H1 (cell line): ENCODE measurements around the gene FBXL16. TPM values are rescaled to one million over a fixed set of nuclear protein-coding genes. Genes with fewer than 3 reads are reported as not detected.

Experiments used
- CTCF ChIA-PET: fragments of 300-600 bp; sonication (Branson Sonifier 250); formaldehyde crosslinking; loops from one replicate; lab custom pipeline; 2021; ENCODE audit not compliant: partially characterized antibody; lab: Charles Lee
- POLR2A ChIA-PET: fragments of 300-600 bp; sonication (Branson Sonifier 250); formaldehyde crosslinking; loops from one replicate; lab custom pipeline; 2021; ENCODE audit warnings: inconsistent platforms; ENCODE audit not compliant: partially characterized antibody; lab: Charles Lee
- DNase-seq, 2 experiments: peaks; one replicate each; pipeline versions ENCODE4 v3.0.0 to v3.0.0-alpha.2; 2010 to 2022; ENCODE audit warnings: low spot score in 2 of 2, low read depth in 1 of 2, mixed read lengths in 1 of 2
- FAIRE-seq: peaks from 2 replicates; lab custom pipeline; 2011; peaks lifted over from hg19 to GRCh38; lab: Jason Lieb, UNC
- H2AFZ ChIP-seq: 2 replicates; pipeline ENCODE4 v1.8.1; 2012; ENCODE audit warnings: low read length, inconsistent platforms
- H2AK5ac ChIP-seq: 2 replicates; pipeline ENCODE4 v1.6.1; 2013; ENCODE audit warnings: low read depth, low read length
- H2BK120ac ChIP-seq: replicated peaks from 2 replicates; pipeline ENCODE3; 2013; ENCODE audit warnings: low read depth, low read length, inconsistent platforms
- H2BK12ac ChIP-seq: 2 replicates; pipeline ENCODE4 v1.6.1; 2013; ENCODE audit warnings: low read depth, low read length
- H2BK15ac ChIP-seq: 2 replicates; pipeline ENCODE4 v1.6.1; 2013; ENCODE audit warnings: low read length
- H2BK20ac ChIP-seq: 2 replicates; pipeline ENCODE4 v1.6.1; 2013; ENCODE audit warnings: low read length
- H2BK5ac ChIP-seq: 2 replicates; pipeline ENCODE4 v1.6.1; 2013; ENCODE audit warnings: low read depth, low read length
- H3K14ac ChIP-seq: 2 replicates; pipeline ENCODE4 v1.6.1; 2013; ENCODE audit warnings: inconsistent platforms; ENCODE audit not compliant: insufficient read length
- H3K18ac ChIP-seq: 2 replicates; pipeline ENCODE4 v1.6.1; 2013; ENCODE audit warnings: low read length; ENCODE audit errors: extremely low read depth
- H3K23ac ChIP-seq: 2 replicates; pipeline ENCODE4 v1.6.1; 2013; ENCODE audit warnings: inconsistent platforms; ENCODE audit not compliant: insufficient read length
- H3K23me2 ChIP-seq: 2 replicates; pipeline ENCODE4 v1.6.1; 2013; ENCODE audit warnings: low read depth, low read length
- H3K27ac ChIP-seq: 2 replicates; pipeline ENCODE4 v1.6.1; 2011; ENCODE audit warnings: low read depth, low read length, inconsistent platforms
- H3K27me3 ChIP-seq, 4 experiments: replicated peaks in 1 of 4; 1 replicate in 1 of 4; 2 replicates in 3 of 4; pipeline versions ENCODE4 v1.6.1 to v1.8.1; 2011 to 2013; ENCODE audit warnings: low read length in 3 of 4, mild to moderate bottlenecking in 3 of 4, inconsistent platforms in 2 of 4, mixed read lengths in 2 of 4, moderate library complexity in 1 of 4; ENCODE audit not compliant: control insufficient read depth in 3 of 4, insufficient read depth in 3 of 4; ENCODE audit errors: extremely low read depth in 1 of 4
- H3K36me3 ChIP-seq, 4 experiments: 2 replicates each; pipeline versions ENCODE4 v1.6.1 to v1.8.1; 2011 to 2013; ENCODE audit warnings: mild to moderate bottlenecking in 4 of 4, low read length in 3 of 4, moderate library complexity in 2 of 4, control low read depth in 1 of 4, inconsistent platforms in 1 of 4; ENCODE audit not compliant: insufficient read depth in 4 of 4, control insufficient read depth in 2 of 4
- H3K4ac ChIP-seq: replicated peaks from 2 replicates; pipeline ENCODE3; 2013; ENCODE audit warnings: low read length, low read depth, mixed read lengths, inconsistent platforms; ENCODE audit not compliant: insufficient read length
- H3K4me1 ChIP-seq, 4 experiments: replicated peaks in 1 of 4; 1 replicate in 1 of 4; 2 replicates in 3 of 4; pipeline versions ENCODE4 v1.6.1 to v1.8.1; 2011 to 2013; ENCODE audit warnings: low read length in 3 of 4, inconsistent platforms in 2 of 4, mixed read lengths in 1 of 4; ENCODE audit not compliant: insufficient read depth in 4 of 4, control insufficient read depth in 3 of 4
- H3K4me2 ChIP-seq, 2 experiments: 2 replicates each; pipeline versions ENCODE4 v1.6.1 to v1.8.1; 2011 to 2013; ENCODE audit warnings: low read depth in 2 of 2, low read length in 2 of 2, control low read depth in 1 of 2, inconsistent platforms in 1 of 2, mild to moderate bottlenecking in 1 of 2; ENCODE audit not compliant: insufficient read depth in 1 of 2
- H3K4me3 ChIP-seq, 4 experiments: fragments of 200-600, 300-600 bp in 1 of 4; sonication (generic), shearing (Covaris generic), sonication (Bioruptor Twin) in 1 of 4; 2 replicates each; pipeline versions ENCODE4 v1.5.1 to v1.8.1; 2011 to 2016; ENCODE audit warnings: low read length in 4 of 4, low read depth in 3 of 4, control low read depth in 2 of 4, inconsistent platforms in 2 of 4, mild to moderate bottlenecking in 2 of 4, mixed read lengths in 1 of 4, moderate library complexity in 1 of 4; ENCODE audit not compliant: insufficient read depth in 2 of 4; ENCODE audit errors: extremely low read depth in 1 of 4
- H3K56ac ChIP-seq: replicated peaks from 2 replicates; pipeline ENCODE3; 2013; ENCODE audit warnings: low read depth, mild to moderate bottlenecking, mixed read lengths, low read length, inconsistent platforms; ENCODE audit not compliant: insufficient read length
- H3K79me1 ChIP-seq: 2 replicates; pipeline ENCODE4 v1.6.1; 2013; ENCODE audit warnings: low read depth, low read length, control low read depth
- H3K79me2 ChIP-seq, 2 experiments: 2 replicates each; pipeline versions ENCODE4 v1.6.1 to v1.8.1; 2012 to 2013; ENCODE audit warnings: low read length in 2 of 2, mild to moderate bottlenecking in 2 of 2, inconsistent platforms in 1 of 2; ENCODE audit not compliant: insufficient read depth in 2 of 2, control insufficient read depth in 1 of 2
- H3K9ac ChIP-seq, 4 experiments: replicated peaks in 1 of 4; 1 replicate in 1 of 4; 2 replicates in 3 of 4; pipeline versions ENCODE4 v1.6.1 to v1.8.1; 2011 to 2013; ENCODE audit warnings: low read depth in 3 of 4, low read length in 3 of 4, control low read depth in 2 of 4, mild to moderate bottlenecking in 2 of 4, moderate library complexity in 2 of 4, inconsistent platforms in 1 of 4; ENCODE audit errors: extremely low read depth in 1 of 4
- H3K9me3 ChIP-seq, 2 experiments: 2 replicates each; pipeline versions ENCODE4 v1.6.1 to v1.8.1; 2012 to 2013; ENCODE audit warnings: mild to moderate bottlenecking in 2 of 2, moderate library complexity in 2 of 2, control low read depth in 1 of 2, inconsistent platforms in 1 of 2, low read depth in 1 of 2, low read length in 1 of 2, mixed read lengths in 1 of 2; ENCODE audit not compliant: insufficient read depth in 2 of 2
- H4K20me1 ChIP-seq, 2 experiments: replicated peaks in 1 of 2; 2 replicates each; pipeline versions ENCODE3 to v1.8.1; 2011 to 2013; ENCODE audit warnings: inconsistent platforms in 2 of 2, low read length in 2 of 2, mild to moderate bottlenecking in 1 of 2; ENCODE audit not compliant: insufficient read depth in 2 of 2, control insufficient read depth in 1 of 2
- H4K5ac ChIP-seq: 2 replicates; pipeline ENCODE4 v1.6.1; 2013; ENCODE audit warnings: low read length, low read depth, mixed read lengths, inconsistent platforms; ENCODE audit not compliant: insufficient read length
- H4K8ac ChIP-seq: 2 replicates; pipeline ENCODE4 v1.8.0; 2013; ENCODE audit warnings: mild to moderate bottlenecking, moderate library complexity, low read length, inconsistent platforms; ENCODE audit not compliant: insufficient read depth; ENCODE audit errors: extremely low read depth
- H4K91ac ChIP-seq: replicated peaks from 2 replicates; pipeline ENCODE3; 2013; ENCODE audit warnings: low read length, mixed read lengths, inconsistent platforms; ENCODE audit not compliant: insufficient read length
- BRCA1 ChIP-seq: IDR thresholded peaks from 2 replicates; pipeline ENCODE4 v1.6.1; 2012; ENCODE audit warnings: low read depth, low read length, improper control_type of control experiment
- CTBP2 ChIP-seq: IDR thresholded peaks from 2 replicates; pipeline ENCODE4 v1.7.0; 2011; ENCODE audit warnings: borderline replicate concordance, mild to moderate bottlenecking, moderate library complexity, mixed read lengths, low read length; ENCODE audit not compliant: insufficient read depth, insufficient read length
- FOSL1 ChIP-seq: IDR thresholded peaks from 2 replicates; pipeline ENCODE4 v1.6.1; 2011; ENCODE audit warnings: mild to moderate bottlenecking, low read depth, low read length, moderate library complexity; ENCODE audit not compliant: insufficient read depth
- GTF2F1 ChIP-seq: IDR thresholded peaks from 2 replicates; pipeline ENCODE4 v1.6.1; 2012; ENCODE audit warnings: low read depth, low read length, improper control_type of control experiment, borderline replicate concordance
- HDAC6 ChIP-seq: IDR thresholded peaks from one replicate; pipeline ENCODE4 v1.7.1; 2012; ENCODE audit warnings: low read depth, mild to moderate bottlenecking, inconsistent platforms, low read length, moderate library complexity
- KDM4A ChIP-seq: IDR thresholded peaks from one replicate; pipeline ENCODE4 v1.7.1; 2012; ENCODE audit warnings: low read depth, mild to moderate bottlenecking, moderate library complexity, low read length, inconsistent platforms; ENCODE audit not compliant: severe bottlenecking
- ZNF274 ChIP-seq: IDR thresholded peaks from 2 replicates; pipeline ENCODE4 v1.7.0; 2012; ENCODE audit warnings: low read length, borderline replicate concordance; ENCODE audit errors: extremely low read depth
- WGBS, 2 experiments: shearing (Covaris generic) in 1 of 2; methylation state at CpG; one replicate each; pipeline versions ENCODE4 v1.1.6 to v1.1.7; 2013 to 2015; ENCODE audit warnings: low lambda C conversion rate in 2 of 2, mixed read lengths in 2 of 2, inconsistent platforms in 1 of 2, low coverage in 1 of 2, missing lambda C conversion rate in 1 of 2; ENCODE audit not compliant: insufficient replicate concordance in 2 of 2, insufficient coverage in 1 of 2, insufficient read length in 1 of 2; ENCODE audit errors: extremely low coverage in 1 of 2, missing lambda C conversion rate in 1 of 2; 5-methylcytosine and 5-hydroxymethylcytosine counted together
- polyA plus RNA-seq, 7 experiments: library from polyadenylated mRNA; depleted of rRNA in 3 of 7; stranded (reverse) in 5 of 7; unstranded in 2 of 7; fragments of >200 nt in 5 of 7; fragments of 200-250 nt in 2 of 7; gene quantifications; 1 replicate in 5 of 7; 2 replicates in 1 of 7; 4 replicates in 1 of 7; pipeline versions ENCODE4 v1.2.1 to v1.2.3, GENCODE V29; 2011 to 2013; ENCODE audit warnings: missing spikeins in 2 of 7, mixed read lengths in 2 of 7
- total RNA-seq: library from RNA; stranded (reverse); fragmentation: NEBNext Ultra II Directional; extraction: Animal tissue kit (Norgen Biotek cat#: 25700); gene quantifications from 2 replicates; pipeline ENCODE4 v1.2.1, GENCODE V29; 2021
- TF ChIP-seq, protein P1 (sequence below): IDR thresholded peaks from 2 replicates; pipeline ENCODE4 v1.6.1; 2012; ENCODE audit warnings: inconsistent platforms

Gene FBXL16
- total and polyA plus RNA-seq, 2 of the 8 experiments (the other 6 are each of a cell fraction or from before 2014, with no cell fraction given) = 12.5 to 12.8 TPM

DNA sequence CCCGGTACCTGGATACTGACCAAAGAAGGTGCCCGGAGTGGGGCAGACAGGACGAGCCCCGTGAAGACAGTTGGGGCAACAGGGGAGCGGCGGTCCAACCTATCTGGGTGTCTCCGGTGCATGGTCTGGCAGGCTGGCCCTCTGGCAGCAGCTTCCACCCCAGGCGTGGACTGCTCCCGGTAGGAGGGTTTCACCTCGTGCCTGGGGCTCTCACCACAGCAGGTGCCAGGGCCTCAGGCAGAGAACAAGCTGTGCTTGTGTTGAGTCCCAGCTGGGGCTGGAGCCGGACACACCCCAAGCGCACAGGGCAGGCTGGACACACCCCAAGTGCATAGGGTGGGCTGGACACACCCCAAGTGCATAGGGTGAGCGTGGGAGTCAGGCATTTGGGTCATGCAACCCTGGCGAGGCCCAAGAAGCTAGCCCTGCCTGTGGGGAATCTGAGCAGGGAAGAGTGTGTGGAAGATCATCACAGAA, 1.5 kb upstream of the FBXL16 start:
- no peaks in the 10 kb centered on the region for H3K36me3 ChIP-seq
- H3K56ac ChIP-seq = no peak overlapping the region
- H4K91ac ChIP-seq = no peak overlapping the region
- no peak overlapping the region for H3K27ac ChIP-seq
- 0 out of 2 replicates have a peak overlapping the region, but pooled peaks have one; percentile 32 for H2BK20ac ChIP-seq
- ChIA-PET POLR2A (interaction anchor here (0.7 to 20.9 kb wide), 13 partner anchors 10 to 795 kb away, joined by 3 to 353 read pairs (median 4); partner anchors contain the start of genes ANTKMT, CCDC78, CIAO3 and HAGHL), CTCF (interaction anchor here (0.6 to 33.4 kb wide), 11 partner anchors 9 to 1166 kb away, joined by 3 to 977 read pairs (median 5); partner anchors contain the start of genes ANTKMT, CCDC78, CHTF18 and CIAO3)
- peaks cover 46 to 80% (median 65%) of the 10 kb centered on the region in 4 experiments for H3K27me3 ChIP-seq
- DNase-seq (no peak), FAIRE-seq (no peak)
- H4K8ac ChIP-seq = no peak overlapping the region
- no peak overlapping the region for H3K4ac ChIP-seq
- TF ChIP-seq FOSL1 (no peak), KDM4A (no peak), ZNF274 (no peak), BRCA1 (no peak), CTBP2 (no peak), GTF2F1 (no peak), HDAC6 (no peak)
- TF ChIP-seq, protein P1, sequence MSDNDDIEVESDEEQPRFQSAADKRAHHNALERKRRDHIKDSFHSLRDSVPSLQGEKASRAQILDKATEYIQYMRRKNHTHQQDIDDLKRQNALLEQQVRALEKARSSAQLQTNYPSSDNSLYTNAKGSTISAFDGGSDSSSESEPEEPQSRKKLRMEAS = no peak
- no peak overlapping the region for H2BK5ac ChIP-seq
- H3K4me3 ChIP-seq = peak overlapping the region in 2 of 4 experiments; percentile 34 to 69; a peak in 2 of 8 replicates
- H3K14ac ChIP-seq = no peak overlapping the region
- peaks cover 3 to 22% of the 10 kb centered on the region in 2 experiments for H4K20me1 ChIP-seq
- 72% methylated on average over 14 of the region's 14 CpGs; no CpG with 5 or more reads in 1 of the 2 experiments for WGBS, 2 experiments
- no peaks in the 10 kb centered on the region for H3K9me3 ChIP-seq
- no peak overlapping the region for H2AK5ac ChIP-seq
- H2BK120ac ChIP-seq = no peak overlapping the region
- no peak overlapping the region; the same call in 1 of the 2 replicates for H2BK15ac ChIP-seq
- H3K9ac ChIP-seq = no peak overlapping the region
- peaks cover 0 to 9% (median 5%) of the 10 kb centered on the region in 4 experiments; a peak in 4 of 7 replicates for H3K4me1 ChIP-seq
- peak overlapping the region; percentile 60; the same call in 1 of the 2 replicates for H2BK12ac ChIP-seq
- peak overlapping the region; percentile 66 to 92; a peak in 2 of 4 replicates for H3K4me2 ChIP-seq
- H3K23ac ChIP-seq = no peak overlapping the region
- H3K18ac ChIP-seq = no peak overlapping the region
- no peaks in the 10 kb centered on the region for H3K79me2 ChIP-seq
- H4K5ac ChIP-seq = no peak overlapping the region
- peaks cover 12% of the 10 kb centered on the region; the same call in 1 of the 2 replicates for H3K23me2 ChIP-seq
- H2AFZ ChIP-seq = no peak overlapping the region
- no peaks in the 10 kb centered on the region for H3K79me1 ChIP-seq
